Skeletal muscle satellite cell (primary cell): ENCODE measurements around the gene KCNJ13. TPM values are rescaled to one million over a fixed set of nuclear protein-coding genes. Genes with fewer than 3 reads are reported as not detected.
"Not testable (repeated sequence)": the region's sequence is repeated elsewhere in the genome, so short reads cannot be mapped to it uniquely, and the experiment has no call there.

Source experiments
- H3K27me3 ChIP-seq: 2 replicates; pipeline ENCODE4 v1.7.0; 2013; ENCODE audit warnings: low read length; ENCODE audit not compliant: control insufficient read depth, insufficient read depth
- H3K36me3 ChIP-seq: 2 replicates; pipeline ENCODE4 v1.7.0; 2013; ENCODE audit warnings: mild to moderate bottlenecking, control low read depth, low read length; ENCODE audit not compliant: insufficient read depth
- H3K4me1 ChIP-seq: 2 replicates; pipeline ENCODE4 v1.7.0; 2013; ENCODE audit warnings: low read length; ENCODE audit not compliant: control insufficient read depth, insufficient read depth
- H3K4me2 ChIP-seq: 2 replicates; pipeline ENCODE4 v1.7.0; 2013; ENCODE audit warnings: mild to moderate bottlenecking, low read length
- H3K4me3 ChIP-seq: 2 replicates; pipeline ENCODE4 v1.7.0; 2013; ENCODE audit warnings: low read length
- H3K9ac ChIP-seq: 2 replicates; pipeline ENCODE4 v1.7.0; 2013; ENCODE audit warnings: mild to moderate bottlenecking, low read depth, low read length, moderate library complexity
- H3K9me3 ChIP-seq: replicated peaks from 2 replicates; pipeline ENCODE4 v1.7.0; 2013; ENCODE audit warnings: mild to moderate bottlenecking, control low read depth, low read length
- small RNA-seq: library from RNA; depleted of rRNA; stranded (forward); fragments of <200 nt; gene quantifications from one replicate; pipeline ENCODE3, GENCODE V24; 2012

Gene KCNJ13

GRCh38 chr2:232721882-232722281 is 54.5 kb downstream of the KCNJ13 start:
- no peak overlapping the region for H3K4me2 ChIP-seq
- no peaks in the 10 kb centered on the region for H3K4me1 ChIP-seq
- H3K9me3 ChIP-seq = no peaks in the 10 kb centered on the region
- H3K36me3 ChIP-seq = peaks cover 31% of the 10 kb centered on the region
- no peaks in the 10 kb centered on the region for H3K27me3 ChIP-seq
- no peak overlapping the region for H3K4me3 ChIP-seq
- no peak overlapping the region for H3K9ac ChIP-seq

GRCh38 chr2:232721261-232721660 is 55.1 kb downstream of the KCNJ13 start:
- Histone ChIP-seq H3K27me3 (no peaks in the 10 kb centered on the region), H3K4me3 (no peak overlapping the region), H3K4me1 (no peaks in the 10 kb centered on the region), H3K9ac (no peak overlapping the region), H3K9me3 (no peaks in the 10 kb centered on the region), H3K4me2 (no peak overlapping the region), H3K36me3 (peaks cover 32% of the 10 kb centered on the region)

GRCh38 chr2:232720056-232720455 is 56.3 kb downstream of the KCNJ13 start:
- H3K4me2 ChIP-seq, H3K27me3 ChIP-seq, H3K4me1 ChIP-seq, H3K9ac ChIP-seq, H3K9me3 ChIP-seq, H3K4me3 ChIP-seq: not testable (repeated sequence)
- H3K36me3 ChIP-seq = peaks cover 26% of the 10 kb centered on the region

Small RNA genes lying within 50 kb of the gene (small RNA-seq; reads per million reads assigned to genes)
- gene RNU6-107P = not detected
